Activated naive CD4-positive, alpha-beta T cell treated with anti-CD3 and anti-CD28 coated beads, Interleukin-2, amount 50 U/mL, for 16 hours (primary cell): ENCODE measurements around the gene TMEM240.
"Not testable (repeated sequence)": the region's sequence is repeated elsewhere in the genome, so short reads cannot be mapped to it uniquely, and the experiment has no call there.

Source experiments
- DNase-seq: peaks from one replicate; pipeline ENCODE4 v3.0.0-alpha.2; 2020

Gene TMEM240

GRCh38 chr1:1522536-1522935, 17.9 kb downstream of the TMEM240 start:
- not testable (repeated sequence) for DNase-seq

GRCh38 chr1:1521331-1521730, 19.1 kb downstream of the TMEM240 start:
- DNase-seq = no peak

- not testable (repeated sequence) for DNase-seq
Observed at GRCh38 chr1:1519805-1520505, 20.5 kb downstream of the TMEM240 start.

- DNase-seq = not testable (repeated sequence)
Observed at GRCh38 chr1:1518621-1519007, 21.8 kb downstream of the TMEM240 start.

- DNase-seq = no peak
Observed at GRCh38 chr1:1517973-1518620, 22.3 kb downstream of the TMEM240 start.

- DNase-seq = not testable (repeated sequence)
Observed at GRCh38 chr1:1516923-1517322, 23.5 kb downstream of the TMEM240 start.

GRCh38 chr1:1514376-1514775, 26.0 kb downstream of the TMEM240 start:
- DNase-seq = not testable (repeated sequence)

- DNase-seq = not testable (repeated sequence)
Observed at GRCh38 chr1:1513675-1514074, 26.7 kb downstream of the TMEM240 start.

- DNase-seq = not testable (repeated sequence)
Observed at GRCh38 chr1:1512425-1512824, 28.0 kb downstream of the TMEM240 start.

GRCh38 chr1:1511533-1512285, 28.7 kb downstream of the TMEM240 start, which contains the start of gene ATAD3A:
TSS of gene ATAD3A (plus strand) at chr1:1512162. CDS start at chr1:1512269, 107 bp downstream.
- peak; percentile 97 for DNase-seq

- no peak for DNase-seq
Observed at GRCh38 chr1:1510912-1511532, 29.4 kb downstream of the TMEM240 start.

- DNase-seq = not testable (repeated sequence)
Observed at GRCh38 chr1:1509465-1509850, 31.0 kb downstream of the TMEM240 start.

GRCh38 chr1:1508775-1509464, 31.5 kb downstream of the TMEM240 start:
- not testable (repeated sequence) for DNase-seq

- DNase-seq = no peak
Observed at GRCh38 chr1:1507305-1507704, 33.1 kb downstream of the TMEM240 start.

- DNase-seq = not testable (repeated sequence)
Observed at GRCh38 chr1:1505801-1506200, 34.6 kb downstream of the TMEM240 start.

- DNase-seq = not testable (repeated sequence)
Observed at GRCh38 chr1:1505366-1505798, 35.0 kb downstream of the TMEM240 start.

GRCh38 chr1:1504777-1505365, 35.6 kb downstream of the TMEM240 start:
- peak; percentile 74 for DNase-seq

- DNase-seq = not testable (repeated sequence)
Observed at GRCh38 chr1:1495461-1495975, 44.9 kb downstream of the TMEM240 start.

- not testable (repeated sequence) for DNase-seq
Observed at GRCh38 chr1:1494311-1494710, 46.1 kb downstream of the TMEM240 start.

- DNase-seq = no peak
Observed at GRCh38 chr1:1491601-1492000, 48.8 kb downstream of the TMEM240 start.

- no peak for DNase-seq
Observed at GRCh38 chr1:1490633-1491230, 49.7 kb downstream of the TMEM240 start.
